ENCODE data around the gene FAF1. TPM values are rescaled to one million over a fixed set of nuclear protein-coding genes. Genes with fewer than 3 reads are reported as not detected.
A peak's percentile ranks its signal among the peaks of the same experiment; 100 is the strongest.

The FAF1 gene
- polyA plus RNA-seq, 1 of the 3 experiments (the other 2 are of a cell fraction), result 8.7 TPM

DNA sequence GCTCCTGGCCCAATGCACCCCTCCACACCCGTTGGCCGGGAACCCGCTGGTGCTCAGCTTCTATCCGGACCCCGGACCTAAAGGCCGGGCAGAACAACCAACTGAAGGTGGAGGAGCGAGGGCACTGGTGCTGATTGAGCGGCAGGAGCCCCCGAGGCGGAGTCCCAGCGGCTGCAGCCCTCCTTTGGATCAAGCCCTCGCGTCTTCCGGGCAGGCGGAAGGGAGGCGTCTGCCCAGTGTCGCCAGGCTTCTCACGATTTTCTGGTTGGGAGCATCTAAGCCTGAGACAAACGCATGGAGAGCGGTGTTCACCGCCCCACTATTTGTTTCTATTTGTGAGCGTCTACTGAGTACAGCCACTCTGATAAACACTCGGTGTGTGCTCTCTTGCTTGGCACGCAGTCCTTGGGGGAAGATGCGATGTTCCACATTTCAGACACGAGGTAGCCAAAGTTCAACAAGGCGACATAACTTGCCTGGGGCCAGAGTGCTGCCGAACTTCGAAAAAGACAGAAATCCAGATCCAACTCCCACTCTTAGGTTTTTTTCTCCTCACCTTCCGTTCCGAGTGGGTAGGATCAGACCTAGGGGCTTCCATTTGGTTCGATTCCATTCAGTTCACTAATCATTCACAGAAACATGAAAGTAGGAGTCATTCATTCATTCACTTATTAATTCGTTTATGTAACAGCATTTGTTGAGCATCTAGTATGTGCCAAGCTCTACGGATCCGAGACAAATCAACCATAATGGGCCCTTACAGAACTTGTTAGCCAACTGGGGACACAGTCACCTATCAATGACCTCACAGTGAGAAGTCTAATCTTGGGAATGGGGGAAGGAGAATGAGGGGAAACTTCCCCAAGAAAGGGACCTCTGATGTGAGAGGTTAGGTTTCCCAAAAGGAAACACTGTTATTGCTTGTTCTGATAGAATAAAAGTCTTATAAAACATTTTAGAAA, 532.0 kb downstream of the FAF1 start:
- Histone ChIP-seq H3K4me1 (ENCODE audit: control insufficient read depth in 1 of 2, insufficient read depth in 2 of 2, low read depth in 1 of 2, low read length in 1 of 2) (peaks cover 14 to 20% of the 10 kb centered on the region in 2 experiments; a peak in 1 of 4 replicates), H3K9me2 (no peaks in the 10 kb centered on the region), H3K36me3 (replicated peaks in 1 of 2; ENCODE audit: control insufficient read depth in 1 of 2, insufficient read depth in 2 of 2, low read length in 1 of 2) (no peaks in the 10 kb centered on the region), H3K4me3 (ENCODE audit: low read depth in 2 of 2, low read length in 1 of 2) (peak overlapping the region in 1 of 2 experiments; percentile 35; a peak in 1 of 4 replicates), H4K20me1 (ENCODE audit: insufficient read depth) (0 out of 2 replicates have a peak, but pooled peaks cover 13% of the 10 kb centered on the region), H3K79me2 (ENCODE audit: insufficient read depth) (no peaks in the 10 kb centered on the region), H3K27ac (ENCODE audit: low read depth in 2 of 2, low read length in 1 of 2) (no peak overlapping the region), H2AFZ (ENCODE audit: low read depth) (no peak overlapping the region), H3K9ac (no peak overlapping the region), H3F3A (replicated peaks; ENCODE audit: insufficient read depth) (no peaks in the 10 kb centered on the region), H3K4me2 (peak overlapping the region; percentile 63), H3K9me3 (no peaks in the 10 kb centered on the region), H3K27me3 (ENCODE audit: insufficient read depth) (peaks cover 71% of the 10 kb centered on the region)
- WGBS (ENCODE audit: low lambda C conversion rate), result 7% methylated on average over 17 of the region's 35 CpGs
- ChIA-PET CTCF (interaction anchor here (0.9 to 1.2 kb wide), 2 partner anchors 17 to 177 kb away, joined by 3 read pairs; no protein-coding TSS in a partner anchor), POLR2A (interaction anchor here (0.6 kb wide), 1 partner anchor 1076 kb away, joined by 4 read pairs; no protein-coding TSS in a partner anchor)
- peak; percentile 56 for DNase-seq
- peak; percentile 36 for TF ChIP-seq EZH2phosphoT487 (IDR thresholded peaks at IDR 0.05; ENCODE audit: borderline replicate concordance, low read depth)
- TF ChIP-seq, protein P1, sequence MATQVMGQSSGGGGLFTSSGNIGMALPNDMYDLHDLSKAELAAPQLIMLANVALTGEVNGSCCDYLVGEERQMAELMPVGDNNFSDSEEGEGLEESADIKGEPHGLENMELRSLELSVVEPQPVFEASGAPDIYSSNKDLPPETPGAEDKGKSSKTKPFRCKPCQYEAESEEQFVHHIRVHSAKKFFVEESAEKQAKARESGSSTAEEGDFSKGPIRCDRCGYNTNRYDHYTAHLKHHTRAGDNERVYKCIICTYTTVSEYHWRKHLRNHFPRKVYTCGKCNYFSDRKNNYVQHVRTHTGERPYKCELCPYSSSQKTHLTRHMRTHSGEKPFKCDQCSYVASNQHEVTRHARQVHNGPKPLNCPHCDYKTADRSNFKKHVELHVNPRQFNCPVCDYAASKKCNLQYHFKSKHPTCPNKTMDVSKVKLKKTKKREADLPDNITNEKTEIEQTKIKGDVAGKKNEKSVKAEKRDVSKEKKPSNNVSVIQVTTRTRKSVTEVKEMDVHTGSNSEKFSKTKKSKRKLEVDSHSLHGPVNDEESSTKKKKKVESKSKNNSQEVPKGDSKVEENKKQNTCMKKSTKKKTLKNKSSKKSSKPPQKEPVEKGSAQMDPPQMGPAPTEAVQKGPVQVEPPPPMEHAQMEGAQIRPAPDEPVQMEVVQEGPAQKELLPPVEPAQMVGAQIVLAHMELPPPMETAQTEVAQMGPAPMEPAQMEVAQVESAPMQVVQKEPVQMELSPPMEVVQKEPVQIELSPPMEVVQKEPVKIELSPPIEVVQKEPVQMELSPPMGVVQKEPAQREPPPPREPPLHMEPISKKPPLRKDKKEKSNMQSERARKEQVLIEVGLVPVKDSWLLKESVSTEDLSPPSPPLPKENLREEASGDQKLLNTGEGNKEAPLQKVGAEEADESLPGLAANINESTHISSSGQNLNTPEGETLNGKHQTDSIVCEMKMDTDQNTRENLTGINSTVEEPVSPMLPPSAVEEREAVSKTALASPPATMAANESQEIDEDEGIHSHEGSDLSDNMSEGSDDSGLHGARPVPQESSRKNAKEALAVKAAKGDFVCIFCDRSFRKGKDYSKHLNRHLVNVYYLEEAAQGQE (IDR thresholded peaks at IDR 0.05; ENCODE audit: low read depth, low read length), result no peak

DNA sequence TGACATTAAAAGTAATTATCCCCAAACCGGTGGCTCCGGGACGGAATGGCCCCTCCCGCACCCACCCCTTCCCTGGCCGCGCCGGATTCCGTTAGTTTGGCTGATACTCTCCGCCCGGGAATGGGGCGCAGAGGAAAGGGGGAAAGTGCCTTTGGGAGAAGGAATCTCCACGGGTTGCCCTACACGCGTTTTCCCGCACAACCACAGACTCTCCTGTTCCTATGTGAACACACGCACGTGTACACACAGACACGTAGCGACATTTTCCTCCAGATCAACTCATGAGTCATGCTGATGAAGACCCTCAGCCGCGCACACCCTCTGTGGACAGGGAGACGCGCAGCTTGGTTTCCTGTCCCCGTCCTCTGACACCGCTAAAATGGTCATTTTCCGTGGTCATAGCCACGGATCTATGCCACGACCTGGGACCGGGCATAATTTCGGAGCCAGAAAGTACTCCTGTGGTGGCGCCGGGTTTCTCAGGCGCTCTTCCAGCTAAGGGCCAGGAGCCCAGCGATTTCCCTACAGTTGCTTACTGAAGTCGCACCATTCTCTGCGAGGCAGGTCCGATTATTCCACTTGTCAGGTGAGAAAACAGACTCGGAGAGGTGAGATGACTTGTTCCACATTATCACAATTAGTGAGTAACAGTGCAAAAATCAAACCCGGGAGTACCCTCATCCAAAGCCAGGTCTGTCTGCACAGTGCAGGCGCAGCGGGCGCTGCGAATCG, 532.8 kb downstream of the FAF1 start:
- H3K9me3 ChIP-seq, result no peaks in the 10 kb centered on the region
- H3K9ac ChIP-seq, result no peak overlapping the region
- H2AFZ ChIP-seq (ENCODE audit: low read depth), result no peak overlapping the region
- H3K4me3 ChIP-seq (ENCODE audit: low read depth in 2 of 2, low read length in 1 of 2), result peak overlapping the region in 1 of 2 experiments; percentile 35; a peak in 2 of 4 replicates
- H3K4me1 ChIP-seq (ENCODE audit: control insufficient read depth in 1 of 2, insufficient read depth in 2 of 2, low read depth in 1 of 2, low read length in 1 of 2), result peaks cover 17 to 24% of the 10 kb centered on the region in 2 experiments; a peak in 1 of 4 replicates
- 0 out of 2 replicates have a peak, but pooled peaks cover 13% of the 10 kb centered on the region for H4K20me1 ChIP-seq (ENCODE audit: insufficient read depth)
- no peaks in the 10 kb centered on the region for H3K36me3 ChIP-seq (replicated peaks in 1 of 2; ENCODE audit: control insufficient read depth in 1 of 2, insufficient read depth in 2 of 2, low read length in 1 of 2)
- H3K27me3 ChIP-seq (ENCODE audit: insufficient read depth), result peaks cover 80% of the 10 kb centered on the region
- H3F3A ChIP-seq (replicated peaks; ENCODE audit: insufficient read depth), result no peaks in the 10 kb centered on the region
- ChIA-PET CTCF (interaction anchor here (1.2 to 2.2 kb wide), 2 partner anchors 18 to 277 kb away, joined by 3 to 8 read pairs; no protein-coding TSS in a partner anchor), POLR2A (no interaction called here)
- TF ChIP-seq RFX5 (IDR thresholded peaks at IDR 0.05; ENCODE audit: low read length), result no peak
- 0 out of 2 replicates have a peak, but pooled peaks have one; percentile 65 for TF ChIP-seq EZH2phosphoT487 (IDR thresholded peaks at IDR 0.05; ENCODE audit: borderline replicate concordance, low read depth)
- no peaks in the 10 kb centered on the region for H3K79me2 ChIP-seq (ENCODE audit: insufficient read depth)
- DNase-seq, result peak; percentile 58
- peak overlapping the region; percentile 63 for H3K4me2 ChIP-seq
- 5% methylated on average over 34 of the region's 44 CpGs for WGBS (ENCODE audit: low lambda C conversion rate)
- no peak overlapping the region for H3K27ac ChIP-seq (ENCODE audit: low read depth in 2 of 2, low read length in 1 of 2)
- H3K9me2 ChIP-seq, result no peaks in the 10 kb centered on the region
